Activated T-cell treated with anti-CD3 and anti-CD28 coated beads for 4 hours (primary cell): ENCODE results near the gene FCN3.
A peak's percentile ranks its signal among the peaks of the same experiment; 100 is the strongest.
"Not testable (repeated sequence)": the region's sequence is repeated elsewhere in the genome, so short reads cannot be mapped to it uniquely, and the experiment has no call there.

Experiments used
- DNase-seq: peaks from one replicate; pipeline ENCODE4 v3.0.0-alpha.2; 2020

The FCN3 gene

GRCh38 chr1:27374362-27375086 is at the start of gene FCN3:
TSS of gene FCN3 (minus strand) at chr1:27374824. CDS start at chr1:27374818, 6 bp downstream.
- DNase-seq: no peak

- DNase-seq: no peak
Observed at GRCh38 chr1:27423709-27424108, 49.1 kb upstream of the FCN3 start.

DNA sequence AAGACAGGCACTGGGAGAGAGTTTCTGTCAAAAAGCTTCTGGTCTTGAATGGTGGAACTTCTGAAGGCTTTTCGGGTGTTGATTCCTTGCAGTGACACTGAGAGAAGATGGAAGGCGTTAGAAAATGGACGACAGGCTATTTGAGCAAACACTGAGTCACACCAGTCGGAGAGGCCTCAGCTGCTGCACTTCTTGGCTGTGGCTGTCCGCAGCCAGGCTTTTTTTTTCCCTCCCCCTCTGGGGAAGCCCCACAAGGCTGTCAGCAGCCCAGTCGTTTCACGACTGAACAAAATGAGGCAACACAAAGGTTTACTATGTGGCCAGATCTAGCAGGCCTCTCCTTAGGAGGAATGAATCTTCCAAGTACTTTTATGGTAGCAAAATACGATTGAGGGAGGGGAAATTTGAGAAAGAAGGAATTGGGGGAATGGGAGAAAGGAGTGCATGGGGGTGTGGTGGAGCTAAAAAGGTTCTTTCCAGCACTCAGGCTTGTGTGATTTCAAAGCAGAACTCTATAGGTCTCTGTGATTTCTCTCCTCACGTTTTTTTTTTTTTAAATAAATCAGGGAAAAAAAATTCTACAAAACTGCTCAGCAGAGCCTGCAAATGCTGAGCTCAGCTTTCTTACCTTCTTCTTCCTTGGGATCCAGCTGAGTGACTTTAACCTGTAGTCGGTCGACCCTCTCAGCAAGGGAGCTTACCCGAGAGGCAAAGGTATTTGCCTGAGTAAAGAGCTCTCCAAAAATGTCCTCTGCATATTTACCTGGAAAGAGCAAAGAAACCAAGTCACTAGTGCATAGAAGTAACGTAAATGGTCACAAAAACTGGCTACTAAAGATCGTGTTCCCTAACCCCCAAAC is 43.9 kb upstream of the FCN3 start:
- DNase-seq: no peak

GRCh38 chr1:27417713-27418112 is 43.1 kb upstream of the FCN3 start:
- no peak for DNase-seq

DNA sequence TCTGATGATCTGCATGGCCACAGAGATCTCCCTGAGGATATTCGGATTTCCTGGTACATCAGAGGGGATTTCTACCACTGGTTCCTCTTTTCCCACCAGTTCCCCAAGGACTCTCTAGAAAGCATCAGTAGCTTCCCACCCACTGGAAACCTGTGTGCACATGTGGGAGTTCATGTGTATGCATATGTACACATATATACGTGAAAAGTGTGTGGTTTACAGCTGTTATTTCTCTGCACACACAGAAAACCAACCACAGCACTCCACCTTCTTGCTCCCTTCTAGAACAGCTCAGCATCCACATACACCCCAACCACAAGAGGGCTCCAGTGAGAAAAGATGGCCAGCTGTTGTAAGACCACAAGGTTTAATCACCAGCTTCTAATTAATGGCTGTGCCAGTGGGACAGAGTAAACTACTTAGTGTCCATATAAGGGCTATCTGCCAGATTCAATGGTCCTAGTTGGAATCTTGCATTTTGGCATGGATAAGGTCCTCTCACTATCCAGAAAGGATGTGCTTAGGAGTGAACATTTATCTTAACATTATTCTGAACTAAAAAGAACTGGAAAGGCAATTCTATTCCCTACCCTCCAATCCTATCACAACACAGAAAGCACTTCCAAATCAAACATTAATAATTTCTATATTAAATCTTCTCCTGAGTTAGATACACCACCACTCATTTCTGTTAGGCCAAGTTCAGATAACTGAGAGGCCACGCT is 41.9 kb upstream of the FCN3 start:
- DNase-seq: peak; percentile 43

DNA sequence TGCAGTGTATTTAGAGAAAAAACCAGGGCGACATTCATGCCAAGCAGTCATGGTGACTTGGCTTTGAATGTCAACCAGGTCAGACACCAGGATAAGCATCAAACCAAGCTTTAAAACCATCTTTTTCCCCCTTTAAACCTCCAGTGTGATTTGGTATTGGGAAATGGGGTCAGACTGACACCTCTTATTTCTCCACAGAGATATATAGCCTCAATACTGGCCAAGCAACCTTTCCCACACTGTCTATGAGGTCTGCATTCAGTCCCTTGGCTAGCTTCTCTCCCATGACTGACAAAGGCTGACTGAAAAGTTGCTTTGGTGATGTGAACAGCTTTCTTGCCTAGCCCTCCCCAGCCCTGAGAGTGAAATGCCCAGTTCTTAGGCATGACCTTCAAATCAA is 39.5 kb upstream of the FCN3 start:
- DNase-seq: no peak

DNA sequence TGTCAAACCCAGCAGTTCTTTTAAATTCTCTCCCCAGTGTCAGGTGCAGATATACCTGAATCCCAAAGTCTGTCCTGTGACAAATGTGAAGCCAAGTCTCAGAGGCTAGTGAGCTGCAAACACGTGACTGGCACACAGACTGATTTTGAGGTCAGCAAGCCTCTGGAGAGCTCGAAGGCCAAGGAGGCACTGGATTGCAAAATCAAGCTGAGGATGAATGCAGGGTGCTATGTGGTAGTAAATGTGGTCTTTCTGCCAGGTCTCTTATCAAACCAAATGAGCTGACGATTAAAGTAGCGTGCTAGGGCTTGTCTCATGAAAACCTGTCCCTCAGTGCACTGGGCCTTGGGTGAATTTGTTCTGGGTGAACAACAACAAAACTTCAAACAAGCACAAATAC is 38.4 kb upstream of the FCN3 start:
- no peak for DNase-seq

GRCh38 chr1:27412502-27412901 is 37.9 kb upstream of the FCN3 start:
- DNase-seq: no peak

GRCh38 chr1:27410709-27411108 is 36.1 kb upstream of the FCN3 start:
- no peak for DNase-seq

- DNase-seq: no peak
Observed at GRCh38 chr1:27409669-27410068, 35.0 kb upstream of the FCN3 start.

DNA sequence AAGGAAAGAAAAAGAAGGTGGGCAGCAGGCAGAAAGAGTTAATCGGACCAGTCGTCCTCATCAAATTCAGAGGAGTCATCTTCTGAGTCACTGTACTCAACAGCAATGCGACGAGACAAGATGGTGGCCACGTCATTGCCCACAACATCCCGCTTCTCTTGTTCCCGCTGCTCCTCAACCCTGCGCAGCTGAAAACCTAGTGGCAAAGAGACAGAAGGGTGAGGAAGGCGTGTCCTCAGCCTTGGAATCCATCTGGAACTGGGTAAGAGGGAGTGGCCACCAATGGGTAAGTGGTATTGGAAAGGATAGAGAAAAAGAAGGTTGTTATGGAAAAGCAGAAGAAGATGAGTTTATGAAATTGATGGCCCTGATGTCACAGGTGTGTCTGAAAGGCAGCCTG is 33.5 kb upstream of the FCN3 start:
- no peak for DNase-seq

GRCh38 chr1:27406791-27407190 is 32.2 kb upstream of the FCN3 start:
- not testable (repeated sequence) for DNase-seq

- DNase-seq: no peak
Observed at GRCh38 chr1:27406362-27406680, 31.7 kb upstream of the FCN3 start.

DNA sequence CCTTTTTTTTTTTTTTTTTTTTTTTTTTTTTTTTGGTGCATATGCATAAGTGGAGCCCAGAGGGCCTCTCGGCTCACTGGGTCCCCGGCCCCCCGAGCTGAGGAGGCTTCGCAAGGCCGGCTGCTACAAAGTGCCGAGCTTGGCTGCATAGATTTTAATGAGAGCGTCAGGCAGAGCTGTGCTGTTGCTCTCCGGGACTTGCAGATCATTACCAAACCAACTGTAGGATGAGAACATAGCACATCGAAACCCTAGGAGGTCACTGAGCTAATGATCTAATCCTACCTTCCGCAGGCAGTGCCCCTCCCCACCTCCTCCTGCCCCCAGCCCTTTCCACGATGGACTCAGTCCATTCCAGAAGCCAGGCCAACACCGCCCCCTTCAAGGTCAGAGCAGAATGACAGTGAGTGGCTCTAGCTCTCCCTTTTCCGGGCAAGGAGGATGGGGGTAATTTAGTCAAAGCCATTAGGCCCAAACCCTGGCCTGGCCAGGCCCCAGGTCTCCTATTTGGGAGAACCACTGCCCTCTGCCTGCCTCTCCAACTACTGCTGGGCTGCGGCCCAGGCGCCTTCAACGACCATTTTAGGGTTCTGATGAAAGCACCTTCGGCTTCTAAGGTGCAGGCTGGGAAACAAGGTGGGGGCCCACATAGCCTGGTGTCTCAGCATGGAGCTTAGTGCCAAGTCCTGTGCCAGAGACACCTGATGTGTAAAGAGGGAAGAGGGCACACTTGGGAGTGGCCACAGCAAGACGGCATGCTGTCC is 31.2 kb upstream of the FCN3 start:
- DNase-seq: not testable (repeated sequence)

GRCh38 chr1:27405074-27405473 is 30.4 kb upstream of the FCN3 start:
- DNase-seq: no peak

- DNase-seq: no peak
Observed at GRCh38 chr1:27403931-27404330, 29.3 kb upstream of the FCN3 start.

DNA sequence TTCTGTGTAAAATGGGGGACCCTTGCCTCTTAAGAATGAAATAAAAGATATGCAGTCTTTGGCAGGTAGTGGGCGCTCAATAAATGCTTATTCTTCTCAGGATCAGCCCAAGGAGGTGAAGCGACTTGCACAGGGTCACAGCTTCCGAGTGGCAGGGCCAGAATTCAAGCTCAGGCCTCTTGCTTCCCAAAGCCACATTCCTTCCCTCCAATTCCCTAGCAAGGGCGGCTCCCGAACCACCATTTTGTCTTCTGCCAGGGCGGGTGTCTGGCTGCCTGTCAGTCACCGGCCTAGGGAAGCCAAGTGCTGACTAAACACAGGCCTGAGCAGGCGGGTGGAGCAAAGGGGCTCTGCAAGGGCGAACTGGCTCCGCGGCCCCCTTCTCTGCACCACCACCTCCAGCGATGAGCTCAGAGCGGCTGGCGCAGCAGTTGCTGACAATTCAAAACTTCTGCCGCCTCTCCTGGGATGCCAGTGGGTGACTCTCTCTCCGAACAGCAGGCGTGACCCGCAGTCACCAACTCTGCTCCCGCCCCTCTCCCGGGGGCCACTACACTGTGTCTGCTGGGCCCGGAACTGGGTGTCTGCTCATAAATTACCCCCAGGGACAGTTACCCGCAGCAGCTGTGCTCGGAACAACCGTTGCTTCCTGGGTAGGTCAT is 28.6 kb upstream of the FCN3 start:
- no peak for DNase-seq

GRCh38 chr1:27402349-27402754 is 27.7 kb upstream of the FCN3 start:
- DNase-seq: no peak

DNA sequence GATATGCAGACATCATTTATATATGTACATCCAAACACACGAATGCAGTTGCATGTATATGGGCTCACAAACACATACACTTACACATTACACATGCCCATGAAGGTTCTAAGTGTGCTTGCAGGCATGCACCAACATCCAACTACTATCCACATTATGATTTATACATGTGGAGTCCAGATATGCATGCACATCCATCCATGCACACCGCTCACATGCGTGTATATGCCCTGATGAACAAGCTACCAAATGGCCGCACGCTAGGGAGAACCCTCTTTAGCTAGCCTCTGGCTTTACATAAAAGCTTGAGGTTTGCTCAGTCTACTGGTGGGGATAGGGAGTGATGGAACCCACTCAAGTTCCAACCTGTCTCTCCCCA is 26.3 kb upstream of the FCN3 start:
- no peak for DNase-seq

- DNase-seq: no peak
Observed at GRCh38 chr1:27400082-27400962, 25.7 kb upstream of the FCN3 start.

DNA sequence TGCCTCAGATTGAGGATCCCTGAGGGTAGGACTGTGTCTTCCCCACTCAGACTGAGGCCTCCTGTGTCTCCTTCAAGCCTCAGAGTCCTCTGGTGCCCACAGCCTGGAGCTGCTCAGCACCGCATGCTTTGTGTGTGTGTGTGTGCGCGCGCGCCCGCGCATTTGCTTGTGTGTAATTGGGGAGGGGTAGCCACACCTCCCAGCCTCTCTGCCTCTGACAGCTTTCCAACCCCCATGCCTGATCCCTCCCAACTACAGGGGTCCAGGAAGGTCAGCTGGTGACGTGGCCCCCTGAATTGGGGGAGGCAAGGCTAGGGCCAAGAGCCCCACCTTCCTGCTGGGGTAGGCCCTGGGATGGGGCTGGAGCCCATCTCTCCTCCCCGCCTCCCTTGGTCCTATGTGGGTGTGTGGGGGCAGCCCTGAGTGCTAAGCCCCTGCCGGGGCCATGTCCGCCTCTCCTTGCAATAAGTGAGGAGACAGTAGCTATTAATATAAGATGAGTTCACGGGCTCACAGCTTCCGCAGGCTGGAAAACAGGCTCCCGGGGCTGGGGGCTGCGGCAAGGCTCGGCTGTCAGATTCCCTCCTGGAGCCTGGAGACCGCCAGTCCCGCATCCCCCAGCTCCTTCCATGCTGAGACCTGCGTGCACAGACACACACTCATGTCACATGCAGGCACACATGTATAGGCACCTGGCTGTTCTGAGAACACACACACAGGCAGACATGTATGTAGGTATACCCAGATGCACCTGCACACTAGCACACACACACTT is 24.8 kb upstream of the FCN3 start:
- DNase-seq: no peak
